HG02884 (cell line): ENCODE measurements around the gene MPRIP.

Experiments
- ATAC-seq: cut with Tn5 transposase; IDR thresholded peaks from one replicate; pipeline ENCODE4 v1.9.1; 2021; ENCODE audit warnings: mild to moderate bottlenecking, moderate library complexity; ENCODE audit not compliant: unreplicated experiment

Gene MPRIP

GRCh38 chr17:17066021-17066420 is 23.8 kb downstream of the MPRIP start:
- ATAC-seq, result no peak

GRCh38 chr17:17067257-17067656 is 25.0 kb downstream of the MPRIP start:
- no peak for ATAC-seq

GRCh38 chr17:17069849-17070248 is 27.6 kb downstream of the MPRIP start:
- ATAC-seq, result no peak

GRCh38 chr17:17070931-17071330 is 28.7 kb downstream of the MPRIP start:
- ATAC-seq, result no peak

GRCh38 chr17:17071531-17072360 is 29.5 kb downstream of the MPRIP start:
- ATAC-seq, result no peak

- no peak for ATAC-seq
Measured at GRCh38 chr17:17072546-17072945, 30.3 kb downstream of the MPRIP start.

GRCh38 chr17:17073030-17073564 is 30.8 kb downstream of the MPRIP start:
- ATAC-seq, result no peak

- no peak for ATAC-seq
Measured at GRCh38 chr17:17073581-17074403, 31.5 kb downstream of the MPRIP start.

- ATAC-seq, result no peak
Measured at GRCh38 chr17:17075125-17075781, 33.0 kb downstream of the MPRIP start.

- no peak for ATAC-seq
Measured at GRCh38 chr17:17076066-17076465, 33.8 kb downstream of the MPRIP start.

- ATAC-seq, result no peak
Measured at GRCh38 chr17:17077101-17077500, 34.8 kb downstream of the MPRIP start.

GRCh38 chr17:17077861-17078732 is 35.8 kb downstream of the MPRIP start:
- ATAC-seq, result no peak

- no peak for ATAC-seq
Measured at GRCh38 chr17:17078832-17079231, 36.6 kb downstream of the MPRIP start.

- ATAC-seq, result no peak
Measured at GRCh38 chr17:17079336-17079735, 37.1 kb downstream of the MPRIP start.

GRCh38 chr17:17079761-17080160 is 37.5 kb downstream of the MPRIP start:
- ATAC-seq, result no peak

GRCh38 chr17:17080181-17080631 is 37.9 kb downstream of the MPRIP start:
- ATAC-seq, result no peak

- ATAC-seq, result no peak
Measured at GRCh38 chr17:17080781-17081180, 38.5 kb downstream of the MPRIP start.

- ATAC-seq, result no peak
Measured at GRCh38 chr17:17081304-17081940, 39.2 kb downstream of the MPRIP start.

GRCh38 chr17:17082878-17083277 is 40.6 kb downstream of the MPRIP start:
- ATAC-seq, result no peak
